Stimulated activated naive CD4-positive, alpha-beta T cell treated with Interleukin-2 at 50 U/mL for 16 hours (primary cell): ENCODE measurements around the gene ANO2.

ENCODE experiments used
- DNase-seq: peaks from one replicate; lab custom pipeline; 2025; lab: John Stamatoyannopoulos, UW

Gene ANO2

DNA sequence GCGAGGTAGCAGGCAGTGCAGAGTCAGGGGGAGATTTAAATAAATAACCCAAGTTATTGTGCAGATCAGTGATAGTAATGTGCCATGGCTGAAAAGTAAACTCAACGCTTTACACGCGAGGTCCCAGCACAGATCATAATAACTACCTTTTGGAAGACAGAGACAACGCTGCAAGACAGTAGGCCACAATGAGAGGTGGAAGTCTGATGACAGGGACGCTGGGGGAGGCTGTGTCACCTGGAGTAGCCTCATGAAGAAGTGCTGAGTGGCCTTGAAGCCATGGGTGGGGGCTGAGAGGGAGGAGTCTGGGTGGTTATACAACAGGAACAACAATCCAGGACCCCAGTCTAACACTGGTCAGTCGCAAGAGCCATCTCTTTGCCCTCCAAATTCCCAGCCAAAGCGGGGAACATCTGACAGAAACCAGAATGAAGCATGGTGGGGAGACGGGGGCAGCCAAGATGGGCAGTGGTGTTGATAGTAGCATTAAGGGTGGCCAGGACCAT is 28.2 kb downstream of the ANO2 start:
- DNase-seq = no peak

DNA sequence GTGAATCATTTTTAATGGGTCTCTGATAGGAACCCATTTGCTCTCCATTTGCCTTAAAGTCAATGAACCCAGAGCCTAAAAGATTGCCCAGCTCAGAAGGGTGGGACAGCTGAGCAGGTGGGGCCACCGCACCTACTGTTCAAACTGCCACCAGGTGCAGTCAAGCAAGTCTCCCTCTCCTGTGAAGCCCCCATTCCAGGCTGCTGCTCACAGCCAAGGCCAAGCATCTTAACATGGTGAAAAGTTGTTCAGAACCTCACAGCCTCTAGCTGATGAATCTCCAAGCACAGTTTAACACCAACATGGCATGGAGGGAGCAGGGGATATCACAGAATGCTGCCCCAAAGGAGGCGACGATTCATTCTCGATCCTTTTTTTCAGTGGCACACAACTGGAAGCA is 29.5 kb downstream of the ANO2 start:
- DNase-seq = no peak

DNA sequence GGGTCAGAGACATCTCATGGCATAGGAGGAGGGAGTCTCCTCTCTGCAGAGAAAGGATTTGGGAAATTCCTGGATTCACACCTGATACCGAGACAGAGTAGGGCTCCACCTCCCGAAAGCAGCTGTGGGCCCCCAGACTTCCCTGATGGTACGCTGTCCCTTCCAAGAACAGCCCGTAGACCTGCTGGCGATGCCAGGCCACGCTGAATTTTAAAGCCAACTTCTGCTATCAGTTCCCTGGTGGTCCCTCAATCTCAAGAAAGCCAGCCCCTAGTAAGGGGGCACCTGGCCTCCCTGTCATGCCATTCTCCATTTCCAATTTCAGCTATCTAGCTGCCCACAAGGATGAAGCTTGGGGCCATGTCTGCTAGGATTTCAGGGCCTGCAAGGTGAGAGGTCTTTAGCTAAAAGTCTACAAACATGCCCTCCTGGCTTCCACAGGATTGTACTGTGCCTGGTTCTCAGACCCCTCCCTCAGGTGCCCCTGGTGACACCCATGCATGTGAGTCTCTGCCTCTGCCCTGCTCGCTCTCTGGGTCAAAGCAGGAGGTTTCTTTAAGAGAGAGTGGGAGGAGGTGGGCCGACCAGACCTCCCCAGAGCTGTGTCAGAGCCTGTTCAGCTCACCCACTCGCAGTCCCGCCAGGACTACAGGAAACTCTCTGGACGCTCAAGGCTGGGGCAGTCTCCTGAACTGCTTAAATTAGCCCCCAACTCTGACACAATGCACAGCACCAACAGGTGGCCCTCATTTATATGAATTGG is 30.5 kb downstream of the ANO2 start:
- DNase-seq = no peak

DNA sequence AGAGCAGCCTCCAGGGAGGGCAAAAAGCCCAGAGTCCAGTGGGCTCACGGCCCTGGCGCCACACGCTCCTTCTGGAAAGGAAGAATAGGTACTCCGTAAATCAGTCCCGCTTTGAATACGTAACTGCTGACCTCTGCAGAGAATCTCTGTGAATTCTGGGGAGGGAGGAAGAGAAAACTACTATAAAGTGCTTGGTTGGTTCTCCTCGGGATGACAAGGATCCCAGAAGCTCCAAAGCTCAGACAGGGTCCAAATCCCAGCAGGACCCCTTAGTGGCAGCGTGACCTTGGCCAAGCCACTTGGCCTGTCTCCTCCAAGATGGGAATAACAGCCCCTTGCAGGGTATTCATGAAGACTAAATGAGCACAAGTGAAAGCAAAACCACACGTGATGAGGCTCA is 31.7 kb downstream of the ANO2 start:
- no peak for DNase-seq

DNA sequence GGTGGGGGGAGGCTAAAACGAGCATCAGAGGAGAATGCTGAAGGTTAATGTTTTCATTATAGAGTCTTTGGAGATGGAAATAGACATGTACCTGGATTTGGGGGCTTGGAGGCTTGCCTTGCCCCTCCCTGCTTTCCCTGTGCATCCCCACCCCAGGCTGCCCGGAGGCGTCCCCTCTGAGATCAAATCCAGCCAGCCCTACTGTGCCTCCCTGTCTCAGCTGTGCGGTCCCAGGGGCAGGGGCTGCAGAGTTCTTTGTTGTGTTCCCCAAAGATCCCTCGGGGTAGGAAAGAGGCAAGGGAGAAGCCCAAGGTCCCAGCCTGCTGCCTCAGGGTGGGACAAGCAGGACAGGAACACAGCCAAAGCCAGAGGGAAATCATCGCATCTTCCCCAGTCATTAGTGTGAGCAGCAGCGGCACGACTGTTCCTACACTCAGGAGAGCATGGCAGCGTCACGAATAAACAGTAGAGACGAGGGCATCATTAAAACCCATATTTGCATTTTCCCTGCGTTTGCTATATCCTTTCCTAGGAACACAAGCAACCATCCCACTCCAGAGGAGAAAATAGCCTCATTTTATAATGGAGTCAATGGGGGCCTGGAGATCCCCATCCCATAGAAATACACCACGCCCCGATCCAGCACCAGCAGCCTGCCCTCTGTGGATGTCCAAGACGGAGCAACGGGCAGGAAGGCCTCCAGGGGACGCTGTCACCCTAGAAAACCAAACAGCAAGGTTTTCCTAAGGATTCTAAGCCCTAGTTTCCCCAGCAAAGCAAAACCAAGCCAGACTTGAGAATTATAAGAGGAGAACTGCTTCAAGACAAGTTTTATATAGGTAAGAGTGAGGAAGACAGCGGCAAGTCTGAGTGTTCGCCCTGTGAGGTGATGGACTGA is 32.4 kb downstream of the ANO2 start:
- no peak for DNase-seq

DNA sequence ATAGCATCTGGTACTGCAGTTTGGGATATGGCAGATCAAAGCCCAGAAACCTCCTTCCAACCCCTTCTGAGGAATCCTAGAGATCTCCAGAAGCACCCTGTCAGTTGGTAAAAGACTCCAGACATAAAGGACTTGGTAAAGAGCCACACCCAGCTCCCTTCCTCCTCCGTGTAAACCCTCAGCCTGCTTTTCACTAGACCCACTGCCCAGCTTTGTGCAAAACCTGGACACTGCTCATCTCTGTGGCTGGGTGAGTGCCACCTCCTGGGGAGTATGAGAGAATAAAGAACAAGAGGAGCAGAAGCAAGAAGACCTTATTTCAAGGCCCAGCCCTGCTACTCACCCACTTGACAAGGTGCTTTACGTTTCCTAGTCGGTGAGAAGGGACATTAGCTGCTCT is 33.0 kb downstream of the ANO2 start:
- no peak for DNase-seq

DNA sequence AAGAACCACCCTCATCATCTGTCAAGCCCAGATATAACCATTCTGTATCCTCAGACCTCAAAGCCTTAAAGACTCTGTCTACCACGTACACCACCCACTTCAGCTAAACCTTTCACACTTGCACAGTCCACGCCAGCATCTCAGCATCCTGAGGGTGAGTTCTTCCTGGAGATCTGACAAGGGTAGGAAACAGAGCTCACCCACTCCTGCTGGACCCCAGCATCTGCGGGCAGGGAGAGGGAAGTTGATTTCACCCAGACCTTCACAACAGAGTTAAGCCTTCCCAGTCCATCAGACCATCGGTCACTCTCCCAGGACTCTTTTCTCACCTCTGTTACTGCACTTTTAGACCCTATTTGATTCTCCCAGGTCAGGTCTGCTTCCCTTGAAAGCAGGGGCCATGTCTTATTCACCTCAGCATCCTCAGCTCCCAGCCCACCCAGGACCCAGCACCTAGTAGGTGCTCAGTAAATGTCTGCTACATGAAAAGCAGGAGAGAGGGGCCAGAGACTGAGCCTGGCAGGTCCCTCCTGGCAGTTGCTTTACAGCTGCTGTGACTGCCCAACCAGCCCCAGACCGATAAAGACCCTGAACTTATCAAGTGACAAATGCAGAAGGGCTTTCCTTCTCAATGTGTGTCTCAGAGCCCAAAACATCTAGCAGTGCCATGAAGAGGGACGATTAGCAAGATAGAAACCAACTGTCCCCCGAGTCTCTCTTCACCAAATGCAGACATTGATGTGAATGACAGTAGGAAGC is 34.1 kb downstream of the ANO2 start:
- DNase-seq = no peak

DNA sequence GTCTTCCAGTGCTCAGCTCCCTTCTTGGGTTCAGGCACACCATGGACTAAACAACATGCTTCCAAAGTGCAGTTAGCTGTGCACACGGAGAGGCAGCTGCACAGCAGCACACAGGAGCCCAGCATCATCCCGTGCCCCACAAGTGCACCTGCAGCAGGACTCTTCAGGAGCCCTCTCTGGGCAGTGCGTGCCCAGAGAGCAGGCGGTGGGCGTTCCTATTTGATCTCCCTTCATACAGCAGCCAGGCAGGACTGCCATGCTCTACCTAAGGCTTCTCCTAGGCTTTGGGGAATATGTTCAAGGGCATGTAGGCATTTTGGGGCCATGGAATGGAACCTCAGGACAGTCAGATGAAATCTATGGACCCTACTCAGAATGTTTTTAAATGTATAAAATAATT is 35.5 kb downstream of the ANO2 start:
- no peak for DNase-seq

DNA sequence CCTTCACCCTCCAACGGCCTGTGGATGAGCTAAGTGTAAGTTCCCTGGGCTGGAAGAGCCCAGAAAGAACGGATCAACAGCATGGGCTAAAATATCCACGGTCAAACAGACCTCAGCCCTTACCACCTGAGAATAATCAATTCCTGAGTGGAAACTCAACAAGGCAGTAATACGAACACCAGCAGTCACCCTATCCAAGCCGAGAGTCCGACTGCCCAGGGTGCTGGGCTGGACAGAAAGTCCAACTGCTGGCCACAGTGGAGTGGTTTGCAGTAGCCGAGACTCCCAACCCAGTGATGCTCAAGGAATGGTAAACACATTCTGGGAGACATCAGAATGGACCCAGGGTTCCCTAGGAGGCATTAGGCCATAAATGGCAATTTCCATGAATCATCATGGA is 36.8 kb downstream of the ANO2 start:
- DNase-seq = no peak

DNA sequence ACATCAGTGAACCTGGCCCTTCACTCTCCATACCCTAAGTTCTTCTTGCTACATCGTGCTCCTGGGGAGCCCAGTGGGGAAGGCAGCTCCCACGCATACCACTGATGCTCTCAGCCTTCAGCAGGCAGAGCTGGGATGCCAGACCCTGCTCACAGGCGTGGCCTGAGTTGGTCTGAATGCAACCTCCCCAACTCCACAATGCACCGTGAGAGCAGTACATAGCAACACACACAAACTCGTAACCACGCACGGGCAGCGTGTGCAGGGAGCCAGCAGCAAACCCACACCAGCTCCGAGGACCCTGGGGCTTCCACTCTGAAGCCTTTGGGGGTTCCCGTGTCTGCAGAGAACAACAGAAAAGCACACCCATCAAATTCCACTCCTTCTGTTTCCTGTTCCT is 37.3 kb downstream of the ANO2 start:
- DNase-seq = no peak

DNA sequence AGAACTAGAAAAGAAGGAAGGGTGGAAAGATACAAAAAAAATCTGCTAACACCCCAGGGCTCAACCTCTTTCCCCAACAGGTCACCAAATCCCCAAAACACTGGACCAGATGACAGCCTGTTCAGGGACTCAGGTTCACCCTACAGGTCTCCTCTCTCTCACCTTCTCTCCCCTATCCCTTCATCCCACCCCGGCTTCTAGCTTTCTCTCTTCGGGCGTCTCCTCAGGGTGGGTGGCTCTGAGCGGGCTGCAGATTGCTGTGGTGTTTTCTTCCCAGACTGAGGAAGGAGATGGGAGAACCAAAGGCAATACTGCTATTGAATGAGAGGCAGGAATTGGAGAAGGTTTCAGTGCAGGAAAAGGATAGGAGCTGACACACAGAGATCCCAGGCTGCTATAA is 39.3 kb downstream of the ANO2 start:
- DNase-seq = no peak

DNA sequence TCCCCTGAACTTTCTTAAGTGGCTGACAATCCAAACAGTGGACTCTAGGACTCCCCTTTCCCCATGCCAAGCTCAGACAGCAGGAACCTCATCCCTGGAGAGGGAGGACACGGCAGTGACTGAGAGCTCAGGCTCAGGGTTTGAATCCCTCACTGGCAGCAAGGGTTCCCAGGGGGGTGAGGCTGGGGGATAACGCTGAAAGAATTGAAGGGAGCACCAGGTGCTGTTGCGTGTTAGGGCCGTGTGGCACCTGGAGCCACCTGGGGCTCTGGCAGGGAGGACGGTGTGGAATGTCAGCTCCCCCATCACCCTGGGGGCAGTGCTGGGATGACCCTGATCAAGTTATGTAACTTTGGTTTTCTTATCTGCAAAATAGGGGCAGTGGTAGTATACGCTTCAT is 40.1 kb downstream of the ANO2 start:
- DNase-seq = no peak

DNA sequence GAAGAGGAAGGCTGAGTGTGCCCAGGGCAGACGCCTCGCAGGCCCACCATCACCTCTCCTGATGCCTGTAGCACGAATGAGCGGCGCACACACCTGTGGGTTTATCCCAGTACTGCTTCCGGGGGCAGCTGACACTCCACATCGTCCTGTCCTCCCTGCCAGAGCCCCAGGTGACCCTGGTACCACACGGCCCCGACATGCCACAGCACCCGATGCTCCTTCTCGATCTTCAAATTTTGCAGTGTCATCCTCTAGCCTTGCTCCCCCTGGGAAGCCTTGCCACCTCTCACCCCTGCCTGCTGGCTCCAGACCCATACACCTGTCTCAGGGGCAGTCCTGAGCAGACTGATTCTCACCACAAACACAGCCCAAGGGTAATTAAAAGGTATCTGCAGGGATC is 40.6 kb downstream of the ANO2 start:
- no peak for DNase-seq

DNA sequence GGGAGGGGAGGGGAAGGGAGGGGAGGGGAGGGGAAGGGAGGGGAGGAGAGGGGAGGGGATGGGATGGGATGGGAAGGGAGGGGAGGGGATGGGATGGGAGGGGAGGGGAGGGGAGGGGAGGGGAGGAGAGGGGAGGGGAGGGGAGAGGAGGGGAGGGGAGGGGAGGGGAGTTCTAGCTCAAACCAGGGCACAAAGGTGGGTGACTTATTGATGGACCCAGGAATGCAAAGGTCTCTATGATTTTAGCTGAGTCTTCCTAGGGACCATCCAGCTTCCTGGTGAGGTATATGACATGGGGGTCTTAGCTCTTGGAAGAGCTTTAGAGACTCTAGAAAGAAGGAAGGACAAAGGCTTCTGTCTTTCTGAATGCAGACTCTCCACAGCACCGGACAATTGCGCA is 42.3 kb downstream of the ANO2 start:
- DNase-seq = no peak

DNA sequence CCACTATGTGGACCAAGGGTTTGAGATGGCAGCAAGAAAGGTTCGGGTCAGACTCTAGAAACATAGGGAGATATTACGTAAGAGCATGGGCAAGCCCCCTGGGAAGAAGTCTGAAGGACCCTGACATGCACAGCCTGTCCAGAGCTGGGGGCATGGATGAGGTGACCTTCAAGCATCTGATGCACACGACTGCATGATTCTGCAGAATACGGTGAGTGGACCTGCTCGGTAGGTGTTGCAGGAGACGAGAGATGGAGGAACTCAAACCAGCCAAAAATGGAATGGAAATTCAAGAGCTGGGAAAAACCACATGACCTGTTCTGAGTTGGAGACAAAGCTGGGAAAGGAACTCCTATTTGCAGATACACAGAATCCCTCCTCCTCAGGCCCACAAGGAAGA is 43.6 kb downstream of the ANO2 start:
- no peak for DNase-seq

DNA sequence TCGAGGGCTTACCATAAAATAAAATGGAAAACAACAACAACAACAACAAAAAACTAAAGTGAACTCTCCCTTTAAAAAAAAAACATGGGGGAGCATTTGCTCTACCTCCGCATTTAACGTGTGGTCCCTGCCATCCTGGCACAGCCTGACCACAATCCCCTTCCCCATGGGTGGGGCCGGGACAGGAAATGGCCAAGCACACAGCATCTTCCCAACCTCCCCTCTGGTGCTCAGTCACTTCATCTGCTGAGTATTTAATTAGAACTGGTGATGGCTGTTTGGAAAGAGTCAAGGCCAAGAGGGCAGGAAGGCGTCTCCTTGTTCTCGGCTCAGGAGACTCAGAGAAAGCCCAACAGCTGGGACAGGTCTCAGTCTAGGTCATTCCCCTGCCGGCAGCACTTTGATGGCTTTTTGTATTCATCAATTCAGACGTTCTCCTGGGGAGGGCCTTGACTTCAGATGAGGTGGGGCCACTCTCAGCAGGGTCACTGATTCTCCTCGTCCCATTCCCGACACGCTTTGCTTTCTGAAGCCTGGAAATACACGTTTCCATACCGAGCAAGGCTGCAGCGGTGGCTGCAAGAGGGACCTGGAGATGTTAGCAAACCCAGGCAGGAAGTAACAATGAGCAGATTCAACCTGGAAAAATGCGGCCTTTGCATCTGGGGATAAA is 44.4 kb downstream of the ANO2 start:
- DNase-seq = no peak

DNA sequence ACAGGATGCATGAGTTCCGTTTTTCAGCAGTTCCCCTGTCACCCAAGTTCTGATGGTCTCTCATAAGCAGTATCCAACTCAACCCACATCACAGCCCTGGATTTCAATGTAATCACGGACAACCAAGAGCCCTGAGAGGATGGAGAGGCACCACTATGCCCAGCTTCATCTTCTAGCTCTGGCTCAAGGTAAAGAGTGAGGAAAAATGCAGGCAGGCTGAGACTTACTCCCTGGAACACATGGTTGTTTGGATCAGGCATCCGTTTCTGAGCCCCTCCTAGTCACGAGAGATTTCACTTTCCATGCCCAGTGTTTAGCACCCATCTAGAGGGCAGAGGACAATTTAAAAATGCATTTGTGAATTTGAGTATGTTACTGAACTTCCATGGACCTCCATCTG is 45.0 kb downstream of the ANO2 start:
- DNase-seq = no peak

DNA sequence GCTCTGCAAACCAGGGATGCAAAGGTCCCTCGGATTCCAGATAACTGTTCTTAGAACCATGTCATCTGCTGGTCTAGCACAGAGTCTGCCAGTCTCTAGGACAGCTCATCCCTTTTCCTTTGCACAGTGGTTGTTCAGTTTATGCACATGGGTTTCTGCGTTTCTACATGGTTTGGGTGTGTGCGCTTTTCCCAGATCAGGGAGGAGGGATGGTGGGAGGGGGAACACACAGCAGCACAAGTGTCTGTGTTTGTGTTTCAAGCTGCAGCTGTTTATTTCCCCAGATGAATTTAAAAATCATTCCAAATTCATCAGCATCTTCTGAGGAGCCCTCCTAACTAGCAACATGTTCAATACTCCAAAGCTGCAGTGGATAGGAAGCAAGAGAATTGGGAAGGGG is 45.4 kb downstream of the ANO2 start:
- no peak for DNase-seq

DNA sequence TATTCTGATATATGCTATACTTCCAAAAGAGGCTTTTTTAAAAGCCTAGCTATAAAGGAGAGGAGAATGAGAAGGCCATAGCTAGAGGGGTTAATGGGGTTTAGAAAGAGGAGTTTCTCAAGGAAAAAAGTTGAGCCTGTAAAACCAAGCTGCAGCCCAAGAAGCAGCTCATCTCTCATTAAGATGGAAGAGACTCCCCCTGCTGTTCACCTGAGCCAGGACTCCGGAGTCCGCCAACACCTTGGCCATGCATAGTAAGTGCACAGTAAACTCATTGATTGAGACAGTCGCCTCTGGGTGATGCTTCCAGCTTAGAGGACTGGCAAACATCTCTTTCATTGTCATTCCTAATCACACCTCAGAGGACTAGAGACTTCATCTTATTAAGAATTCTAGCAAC is 46.2 kb downstream of the ANO2 start:
- DNase-seq = no peak

DNA sequence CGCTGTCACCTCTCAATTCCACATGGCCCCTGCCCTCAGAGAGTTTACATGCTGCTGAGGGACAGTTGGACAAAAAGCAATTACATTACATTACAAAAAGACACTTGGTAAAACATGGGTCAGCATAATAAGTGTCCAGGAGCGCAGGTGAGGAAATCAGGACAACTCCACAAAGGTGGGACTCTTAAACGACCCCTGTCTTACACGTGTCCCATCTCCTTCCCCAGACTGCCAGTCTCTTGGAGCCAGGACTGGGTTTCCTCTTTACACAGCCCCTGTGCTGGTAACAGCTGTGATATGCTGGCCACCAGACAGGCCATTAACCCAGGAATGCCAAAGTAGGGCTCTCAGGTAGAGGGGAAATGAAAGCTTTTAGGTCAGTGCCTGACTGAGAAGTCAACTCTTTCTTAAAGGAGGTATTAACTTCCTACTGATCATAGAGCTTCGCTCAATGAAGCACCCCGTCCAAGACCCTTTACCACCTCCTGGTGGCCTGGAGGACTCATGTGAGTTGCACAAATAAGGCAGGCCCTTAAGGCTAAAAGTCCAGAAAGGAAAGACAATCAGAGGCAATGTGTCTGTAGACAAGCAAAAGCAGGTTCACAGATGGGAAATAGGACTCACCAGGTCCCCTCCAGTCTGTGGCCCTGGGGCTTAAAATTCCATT is 55.5 kb downstream of the ANO2 start:
- no peak for DNase-seq

DNA sequence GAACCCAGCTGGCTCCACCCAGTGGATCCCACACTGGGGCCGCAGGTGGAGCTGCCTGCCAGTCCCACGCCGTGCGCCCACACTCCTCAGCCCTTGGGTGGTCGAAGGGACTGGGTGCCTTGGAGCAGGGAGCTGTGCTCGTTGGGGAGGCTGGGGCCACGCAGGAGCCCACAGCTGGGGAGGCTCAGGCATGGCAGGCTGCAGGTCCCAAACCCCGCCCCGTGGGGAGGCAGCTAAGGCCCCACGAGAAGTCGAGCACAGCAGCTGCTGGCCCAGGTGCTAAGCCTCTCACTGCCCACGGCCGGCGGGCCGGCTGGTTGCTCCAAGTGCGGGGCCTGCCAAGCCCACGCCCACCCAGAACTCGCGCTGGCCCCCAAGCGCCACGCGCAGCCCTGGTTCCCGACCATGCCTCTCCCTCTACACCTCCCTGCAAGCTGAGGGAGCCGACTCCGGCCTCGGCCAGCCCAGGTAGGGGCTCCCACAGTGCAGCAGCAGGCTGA is 56.2 kb downstream of the ANO2 start:
- DNase-seq = no peak
